Nasal cavity respiratory epithelium epithelial cell of viscerocranial mucosa (primary cell): ENCODE data around the gene HMG20B. TPM values are rescaled to one million over a fixed set of nuclear protein-coding genes. Genes with fewer than 3 reads are reported as not detected.

ENCODE experiments used
- total RNA-seq: library from RNA; depleted of rRNA; stranded (reverse); fragments of >200 nt; gene quantifications from 2 replicates; pipeline ENCODE4 v1.2.3, GENCODE V29; 2014

Gene HMG20B
- total RNA-seq, result 47.4 and 60.1 TPM in 2 replicates

GRCh38 chr19:3572855-3573161 lies at the start of gene HMG20B:
HMG20B (plus strand) TSS chr19:3572944; CDS start chr19:3573310, 366 bp downstream.

GRCh38 chr19:3538965-3539755 lies 33.6 kb upstream of the HMG20B start, which contains the start of gene TEKTIP1:
TEKTIP1 (plus strand) TSS chr19:3539174; CDS start chr19:3539178, 4 bp downstream.

GRCh38 chr19:3557461-3558248 lies 15.1 kb upstream of the HMG20B start, which contains the start of gene MFSD12:
MFSD12 (minus strand) TSS chr19:3557586; CDS start chr19:3557403, 183 bp downstream.

GRCh38 chr19:3585301-3586126 lies 12.8 kb downstream of the HMG20B start, which contains the start of gene GIPC3:
GIPC3 (plus strand) TSS chr19:3585478; CDS start chr19:3585598, 120 bp downstream.

GRCh38 chr19:3606690-3607289 lies 34.0 kb downstream of the HMG20B start, which contains the start of gene TBXA2R:
TBXA2R (minus strand) TSS chr19:3606875; CDS start chr19:3600634, 6,241 bp downstream.

GRCh38 chr19:3626473-3627350 lies 54.0 kb downstream of the HMG20B start, which contains the start of gene CACTIN:
CACTIN (minus strand) TSS chr19:3626790; CDS start chr19:3626762, 28 bp downstream.

Other genes with a start within 250 kb of the HMG20B start
- gene NFIC, start 206.4 kb upstream of the HMG20B start, total RNA-seq, result 13.3 and 75.2 TPM in 2 replicates
- not detected in 2 replicates for gene SMIM24, start 92.4 kb upstream of the HMG20B start, total RNA-seq
- not detected in 2 replicates for gene SMIM44, start 89.5 kb upstream of the HMG20B start, total RNA-seq
- gene DOHH, start 72.3 kb upstream of the HMG20B start, total RNA-seq, result 14.7 and 18.5 TPM in 2 replicates
- 27.3 and 45.1 TPM in 2 replicates for gene FZR1, start 66.6 kb upstream of the HMG20B start, total RNA-seq
- gene TEKTIP1, start 33.8 kb upstream of the HMG20B start, total RNA-seq, result 0.14 TPM in 1 of 2 replicates, not detected in the other
- gene MFSD12, start 15.4 kb upstream of the HMG20B start, total RNA-seq, result 80.3 and 174 TPM in 2 replicates
- not detected in 2 replicates for gene GIPC3, start 12.5 kb downstream of the HMG20B start, total RNA-seq
- 0.21 TPM in 1 of 2 replicates, not detected in the other for gene TBXA2R, start 33.9 kb downstream of the HMG20B start, total RNA-seq
- gene CACTIN, start 53.8 kb downstream of the HMG20B start, total RNA-seq, result 23.2 and 34.0 TPM in 2 replicates
- gene PIP5K1C, start 127.5 kb downstream of the HMG20B start, total RNA-seq, result 5.5 and 31.3 TPM in 2 replicates
- gene TJP3, start 135.4 kb downstream of the HMG20B start, total RNA-seq, result 1.0 and 4.4 TPM in 2 replicates
- gene APBA3, start 188.7 kb downstream of the HMG20B start, total RNA-seq, result 22.9 and 23.8 TPM in 2 replicates
- 15.3 and 68.4 TPM in 2 replicates for gene MRPL54, start 189.7 kb downstream of the HMG20B start, total RNA-seq
- not detected in 2 replicates for gene RAX2, start 199.3 kb downstream of the HMG20B start, total RNA-seq
- gene MATK, start 213.4 kb downstream of the HMG20B start, total RNA-seq, result under 0.01 and 0.57 TPM in 2 replicates